IPS-15b (cell line): ENCODE results near the gene TXNDC11.

Experiments used
- H3K27me3 ChIP-seq: one replicate; pipeline ENCODE4 v1.6.1; 2013; ENCODE audit warnings: low read length; ENCODE audit not compliant: control insufficient read depth, insufficient read depth
- H3K36me3 ChIP-seq: one replicate; pipeline ENCODE4 v1.6.1; 2013; ENCODE audit warnings: low read length; ENCODE audit not compliant: control insufficient read depth, insufficient read depth
- H3K4me1 ChIP-seq: one replicate; pipeline ENCODE4 v1.6.1; 2013; ENCODE audit warnings: mild to moderate bottlenecking, low read length; ENCODE audit not compliant: control insufficient read depth, insufficient read depth
- H3K4me3 ChIP-seq: one replicate; pipeline ENCODE4 v1.5.1; 2013; ENCODE audit warnings: low read depth, low read length
- H3K9ac ChIP-seq: one replicate; pipeline ENCODE4 v1.6.1; 2013; ENCODE audit warnings: low read depth, mild to moderate bottlenecking, low read length
- H3K9me3 ChIP-seq: one replicate; pipeline ENCODE4 v1.6.1; 2013; ENCODE audit warnings: mild to moderate bottlenecking, low read length; ENCODE audit not compliant: control insufficient read depth, insufficient read depth

Gene TXNDC11

DNA sequence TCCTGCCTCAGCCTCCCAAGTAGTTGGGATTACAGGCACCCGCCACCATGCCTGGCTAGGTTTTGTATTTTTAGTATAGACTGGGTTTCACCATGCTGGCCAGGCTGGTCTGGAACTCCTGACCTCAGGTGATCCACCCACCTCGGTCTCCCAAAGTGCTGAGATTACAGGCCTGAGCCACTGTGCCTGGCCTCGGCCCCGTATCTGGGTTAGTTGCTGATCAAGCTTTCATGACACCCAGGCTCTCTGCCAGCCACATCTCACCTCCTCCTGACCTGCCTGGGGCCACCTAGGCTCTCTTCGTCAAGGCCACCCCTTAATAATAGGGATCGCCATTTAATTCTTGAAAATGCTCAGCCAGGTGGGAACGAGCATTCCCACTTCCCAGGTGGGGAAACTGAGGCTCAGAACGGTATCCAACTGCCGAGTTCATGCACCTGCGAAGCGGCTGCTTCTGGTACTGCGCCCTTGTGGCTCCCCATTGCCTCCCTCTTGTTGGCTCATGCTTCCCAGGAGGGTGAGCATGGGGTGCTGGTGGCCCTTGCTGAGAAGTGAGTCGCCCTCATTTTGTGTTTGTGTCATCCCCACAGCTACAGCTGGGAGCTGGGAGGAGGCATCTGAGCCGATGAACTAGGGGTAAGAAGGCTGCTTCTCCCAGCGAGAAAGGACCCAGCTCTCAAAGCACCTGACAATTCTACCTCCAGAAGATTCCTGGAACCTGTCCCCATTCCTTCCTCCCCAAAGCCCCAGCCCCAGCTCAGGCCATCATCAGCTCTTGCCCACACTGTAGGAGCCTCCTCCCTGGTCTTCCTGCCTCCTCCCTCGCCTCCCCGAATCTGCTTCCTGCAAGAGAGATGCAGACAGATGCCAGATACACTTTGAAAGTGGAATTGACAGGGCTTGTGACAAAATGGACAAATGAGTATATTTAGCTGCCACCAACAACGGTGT, 91.7 kb downstream of the TXNDC11 start:
- Histone ChIP-seq H3K4me1 (no peaks in the 10 kb centered on the region), H3K9me3 (no peaks in the 10 kb centered on the region), H3K9ac (no peak overlapping the region), H3K27me3 (no peaks in the 10 kb centered on the region), H3K4me3 (no peak overlapping the region), H3K36me3 (no peaks in the 10 kb centered on the region)

DNA sequence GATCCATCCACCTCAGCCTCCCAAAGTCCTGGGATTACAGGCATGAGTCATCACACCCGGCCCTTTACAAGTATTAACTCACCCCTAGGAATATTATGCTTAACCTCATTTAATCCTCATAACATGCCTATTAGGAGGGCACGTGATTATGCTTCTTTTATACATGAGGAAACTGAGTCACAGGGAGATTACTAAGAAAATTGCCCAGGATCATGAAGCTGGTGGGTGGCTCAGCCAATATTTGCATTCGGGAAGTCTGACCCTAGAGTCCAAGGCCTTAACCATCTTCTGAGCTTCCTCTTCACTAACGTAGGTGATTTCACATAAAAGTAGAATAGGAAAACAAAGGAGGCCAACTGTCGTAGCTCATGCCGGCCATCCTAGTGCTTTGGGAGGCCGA, 93.4 kb downstream of the TXNDC11 start:
- H3K4me3 ChIP-seq, result no peak overlapping the region
- H3K27me3 ChIP-seq, result no peaks in the 10 kb centered on the region
- no peaks in the 10 kb centered on the region for H3K4me1 ChIP-seq
- H3K9me3 ChIP-seq, result no peaks in the 10 kb centered on the region
- no peaks in the 10 kb centered on the region for H3K36me3 ChIP-seq
- H3K9ac ChIP-seq, result no peak overlapping the region

DNA sequence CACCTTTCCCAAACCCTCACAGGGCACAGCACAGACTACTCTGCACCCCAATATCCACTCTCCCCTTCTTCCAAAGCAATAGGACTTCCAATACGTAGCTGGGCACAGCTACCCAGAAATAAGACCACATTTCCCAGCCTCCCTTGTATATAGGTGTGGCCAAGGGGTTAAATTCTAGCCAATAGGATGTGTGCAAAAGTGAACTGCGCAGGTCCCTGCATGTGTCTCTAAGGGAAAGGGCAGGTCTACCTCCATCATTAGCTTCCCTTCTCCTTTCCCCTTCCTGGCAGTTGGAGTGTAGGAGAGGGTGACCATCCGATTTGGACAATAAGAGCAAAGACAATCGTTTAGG, 99.9 kb downstream of the TXNDC11 start:
- H3K36me3 ChIP-seq, result no peaks in the 10 kb centered on the region
- H3K27me3 ChIP-seq, result no peaks in the 10 kb centered on the region
- H3K9me3 ChIP-seq, result no peaks in the 10 kb centered on the region
- H3K4me1 ChIP-seq, result peaks cover 3% of the 10 kb centered on the region
- H3K4me3 ChIP-seq, result no peak overlapping the region
- no peak overlapping the region for H3K9ac ChIP-seq

DNA sequence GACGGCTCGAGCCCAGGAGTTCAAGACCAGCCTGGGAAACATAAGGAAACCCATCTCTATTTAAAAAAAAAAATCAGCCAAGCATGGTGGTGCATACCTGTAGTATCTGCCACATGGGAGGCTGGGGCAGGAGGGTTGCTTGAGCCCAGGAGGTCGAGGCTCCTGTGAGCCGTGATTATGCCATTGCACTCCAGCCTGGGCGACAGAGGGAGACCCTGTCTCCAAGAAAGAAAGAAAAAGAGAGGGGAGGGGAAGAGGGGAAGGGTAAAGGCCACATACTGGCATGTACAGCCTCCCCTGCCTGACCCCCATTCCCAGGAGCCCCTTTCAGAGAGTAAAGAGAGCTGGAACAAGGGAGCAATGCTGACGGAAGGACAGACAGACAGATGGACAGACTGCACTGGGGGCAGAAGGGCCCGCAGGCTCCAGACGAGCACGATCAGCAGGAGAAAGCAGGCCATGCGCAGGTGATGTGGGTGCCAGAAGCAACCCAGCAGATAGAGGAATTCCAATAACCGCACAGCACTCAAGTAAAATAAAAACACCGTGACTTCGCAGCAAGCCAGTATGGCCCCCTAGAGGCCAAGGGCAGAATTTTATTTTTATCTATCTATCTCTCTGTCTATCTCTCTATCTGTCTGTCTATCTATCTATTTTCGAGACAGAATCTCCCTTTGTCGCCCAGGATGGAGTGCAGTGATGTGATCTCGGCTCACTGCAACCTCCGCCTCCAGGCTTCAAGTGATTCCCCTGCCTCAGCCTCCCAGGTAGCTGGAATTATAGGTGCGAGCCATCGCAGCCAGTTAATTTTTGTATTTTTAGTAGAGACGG, 101.5 kb downstream of the TXNDC11 start:
- Histone ChIP-seq H3K9ac (no peak overlapping the region), H3K9me3 (no peaks in the 10 kb centered on the region), H3K27me3 (no peaks in the 10 kb centered on the region), H3K36me3 (no peaks in the 10 kb centered on the region), H3K4me1 (peaks cover 6% of the 10 kb centered on the region), H3K4me3 (no peak overlapping the region)

DNA sequence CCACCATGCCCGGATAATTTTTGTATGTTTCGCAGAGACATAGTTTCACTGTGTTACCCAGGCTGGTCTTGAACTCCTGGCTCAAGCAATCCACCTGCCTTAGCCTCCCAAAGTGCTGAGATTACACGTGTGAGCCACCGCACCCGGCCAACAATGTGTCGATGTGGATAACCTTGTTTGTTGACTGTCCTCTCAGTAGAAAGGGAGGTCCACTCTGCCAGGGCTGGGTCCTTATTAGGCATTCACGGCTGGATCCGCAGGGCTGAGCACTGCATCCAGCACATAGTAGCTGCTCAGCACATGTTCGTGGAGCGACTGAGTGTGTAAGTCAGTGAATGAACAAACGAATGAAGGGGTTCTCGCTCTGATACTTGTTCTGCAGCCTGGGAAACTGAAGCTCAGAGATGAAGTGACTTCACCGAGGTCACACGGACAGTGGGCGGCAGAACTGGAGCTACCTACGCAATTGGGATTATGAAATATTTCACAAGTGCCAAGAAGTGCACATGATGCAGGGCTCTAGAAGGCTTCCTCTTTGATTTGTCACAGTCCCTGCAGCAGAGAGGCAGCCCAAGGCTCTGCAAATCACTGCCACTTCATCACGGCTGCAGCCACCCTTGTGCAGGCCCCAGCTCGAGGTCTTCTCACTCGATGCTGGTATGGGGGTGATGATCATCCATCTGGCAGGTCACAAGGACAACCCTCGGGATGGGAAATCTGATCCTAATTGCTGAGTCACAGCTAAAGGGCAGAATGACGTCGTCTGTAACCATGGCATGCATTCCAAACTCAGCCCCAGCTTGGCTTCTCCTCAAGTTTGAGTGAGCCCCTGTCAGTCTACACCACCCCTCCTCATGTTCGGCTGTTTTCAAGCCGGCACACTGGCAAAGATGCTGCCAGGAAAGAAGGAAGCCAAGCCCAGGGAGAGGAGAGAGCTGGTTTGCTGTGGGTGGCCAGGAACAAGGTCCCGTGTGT, 102.4 kb downstream of the TXNDC11 start:
- H3K9ac ChIP-seq, result no peak overlapping the region
- H3K4me1 ChIP-seq, result peaks cover 14% of the 10 kb centered on the region
- no peaks in the 10 kb centered on the region for H3K27me3 ChIP-seq
- no peaks in the 10 kb centered on the region for H3K9me3 ChIP-seq
- H3K4me3 ChIP-seq, result no peak overlapping the region
- H3K36me3 ChIP-seq, result no peaks in the 10 kb centered on the region

DNA sequence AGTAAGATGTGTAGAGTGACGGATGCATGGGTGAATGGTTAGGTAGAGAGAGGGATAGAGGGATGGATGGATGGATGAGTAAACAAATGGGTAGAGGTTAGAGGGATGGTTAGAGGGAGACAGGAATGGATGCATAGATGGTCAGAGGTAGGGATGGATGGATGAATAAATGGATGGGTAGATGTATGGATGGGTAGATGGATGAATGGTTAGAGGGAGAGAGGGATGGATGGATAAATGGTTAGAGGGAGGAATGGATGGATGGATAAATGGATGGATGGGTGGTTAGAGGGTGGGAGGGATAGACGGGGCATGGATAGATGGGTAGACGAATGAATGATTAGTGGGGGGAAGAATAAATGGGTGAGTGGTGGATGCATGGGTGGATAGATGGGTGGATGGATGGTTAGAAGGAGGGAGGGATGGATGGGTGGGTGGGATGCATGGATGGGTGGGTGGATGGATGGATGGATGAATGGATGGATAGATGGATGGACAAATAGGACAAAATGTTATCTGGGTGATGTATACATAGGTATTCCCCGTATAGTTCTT, 103.6 kb downstream of the TXNDC11 start:
- Histone ChIP-seq H3K27me3 (no peaks in the 10 kb centered on the region), H3K4me1 (peaks cover 16% of the 10 kb centered on the region), H3K9me3 (no peaks in the 10 kb centered on the region), H3K36me3 (no peaks in the 10 kb centered on the region), H3K4me3 (no peak overlapping the region), H3K9ac (no peak overlapping the region)

DNA sequence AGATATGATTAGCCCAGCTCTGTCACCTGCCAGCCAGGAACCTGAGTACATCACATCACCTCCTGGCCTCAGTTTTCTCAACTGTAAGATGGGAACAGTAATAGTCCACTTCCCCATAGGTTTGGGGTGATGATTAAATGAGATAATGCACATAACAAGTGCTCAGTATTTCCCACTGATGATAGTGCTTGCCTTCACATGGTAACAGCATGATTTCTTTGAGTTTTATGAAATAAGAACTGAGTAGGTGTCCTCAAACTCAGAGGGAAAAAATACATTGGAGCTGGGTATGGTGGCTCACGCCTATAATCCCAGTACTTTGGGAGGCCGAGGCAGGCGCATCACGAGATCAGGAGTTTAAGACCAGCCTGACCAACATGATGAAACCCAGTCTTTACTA, 104.5 kb downstream of the TXNDC11 start:
- Histone ChIP-seq H3K27me3 (no peaks in the 10 kb centered on the region), H3K9me3 (no peaks in the 10 kb centered on the region), H3K4me3 (no peak overlapping the region), H3K4me1 (peaks cover 16% of the 10 kb centered on the region), H3K36me3 (no peaks in the 10 kb centered on the region), H3K9ac (no peak overlapping the region)

DNA sequence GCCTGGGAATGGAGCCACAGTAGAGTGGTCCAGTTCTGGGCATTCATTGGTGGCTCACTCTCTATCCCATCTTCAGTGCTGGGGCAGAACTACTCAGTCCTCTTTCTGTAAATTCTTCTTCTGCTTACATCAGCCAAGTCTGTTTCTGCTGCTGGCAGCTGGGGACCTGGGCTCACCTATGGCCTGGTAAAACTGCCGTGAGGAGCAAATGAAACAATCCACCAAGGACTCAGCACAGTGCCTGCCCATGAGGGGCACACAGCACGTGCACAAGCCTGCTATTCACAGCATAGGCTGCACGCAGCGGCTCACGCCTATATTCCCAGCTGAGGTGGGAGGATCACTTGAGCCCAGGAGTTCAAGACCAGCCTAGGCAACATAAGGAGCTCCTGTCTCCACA, 105.3 kb downstream of the TXNDC11 start:
- Histone ChIP-seq H3K9ac (no peak overlapping the region), H3K27me3 (no peaks in the 10 kb centered on the region), H3K4me3 (no peak overlapping the region), H3K9me3 (no peaks in the 10 kb centered on the region), H3K4me1 (peaks cover 16% of the 10 kb centered on the region), H3K36me3 (no peaks in the 10 kb centered on the region)

DNA sequence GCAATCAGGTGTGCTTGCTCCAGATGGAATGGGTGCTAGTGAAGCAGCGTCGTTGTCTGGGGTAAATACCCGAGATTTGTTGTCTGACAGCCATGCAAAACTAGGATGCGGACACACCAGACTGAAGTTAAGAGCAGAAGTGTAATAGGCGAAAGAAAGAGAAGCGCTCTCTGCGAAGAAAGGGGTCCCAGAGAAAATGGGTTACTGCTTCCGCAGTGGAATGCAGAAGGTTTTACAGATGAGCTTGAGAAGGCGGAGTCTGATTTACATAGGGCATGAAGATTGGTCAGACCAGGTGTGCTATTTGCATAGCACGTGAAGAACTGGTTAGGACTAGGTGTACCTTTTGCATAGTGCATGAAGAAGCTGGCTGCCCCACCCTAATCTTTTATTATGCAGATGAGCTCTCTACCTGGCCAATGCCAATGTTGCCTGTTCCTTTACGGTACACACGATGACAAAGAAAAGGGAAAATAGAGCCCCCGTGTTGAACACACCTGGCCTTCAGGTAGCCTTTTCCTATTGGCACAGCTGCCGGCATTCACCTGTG, 106.4 kb downstream of the TXNDC11 start:
- H3K4me3 ChIP-seq, result peak overlapping the region; percentile 37
- no peaks in the 10 kb centered on the region for H3K27me3 ChIP-seq
- peaks cover 16% of the 10 kb centered on the region for H3K4me1 ChIP-seq

DNA sequence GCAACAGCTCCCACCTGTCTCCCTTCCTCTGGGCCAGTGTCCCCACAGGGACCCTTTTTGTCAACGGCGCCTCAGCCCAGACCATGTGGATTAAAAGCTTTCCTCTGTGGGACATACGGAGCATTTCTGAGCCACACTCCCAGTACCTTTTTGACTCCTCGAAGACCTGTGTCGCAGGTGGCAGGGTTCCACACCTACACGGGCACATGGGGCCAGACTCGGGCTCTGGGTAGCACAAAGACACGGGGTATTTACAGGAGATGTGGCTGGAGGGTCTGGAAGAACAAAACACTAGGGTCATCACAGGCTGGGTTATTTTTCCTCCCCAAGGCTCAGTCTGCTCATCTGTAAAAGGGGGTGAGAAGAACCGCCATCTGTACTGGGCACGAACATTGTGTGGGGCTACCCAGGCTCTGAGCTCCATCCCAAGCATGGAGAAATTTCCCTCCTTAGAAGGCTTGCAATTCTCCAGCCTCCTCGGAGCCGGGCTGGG, 106.9 kb downstream of the TXNDC11 start:
- H3K4me3 ChIP-seq, result peak overlapping the region; percentile 37
- H3K36me3 ChIP-seq, result no peaks in the 10 kb centered on the region
- H3K9ac ChIP-seq, result peak overlapping the region; percentile 0
- H3K4me1 ChIP-seq, result peaks cover 13% of the 10 kb centered on the region
- H3K27me3 ChIP-seq, result no peaks in the 10 kb centered on the region
- H3K9me3 ChIP-seq, result no peaks in the 10 kb centered on the region

More for the DNA sequence above, 106.4 kb downstream of the TXNDC11 start:
- H3K9ac ChIP-seq, result peak overlapping the region; percentile 0
- H3K36me3 ChIP-seq, result no peaks in the 10 kb centered on the region
- H3K9me3 ChIP-seq, result no peaks in the 10 kb centered on the region
